A204.1 (cell line): ENCODE data around the gene FOXA1.
A peak's percentile ranks its signal among the peaks of the same experiment; 100 is the strongest.
"Not testable (repeated sequence)": the region's sequence is repeated elsewhere in the genome, so short reads cannot be mapped to it uniquely, and the experiment has no call there.

Experiments
- FAIRE-seq: peaks from 2 replicates; lab custom pipeline; 2012; peaks lifted over from hg19 to GRCh38; lab: Jason Lieb, UNC

Gene FOXA1

GRCh38 chr14:37555596-37555995 lies 39.5 kb downstream of the FOXA1 start:
- FAIRE-seq, result not testable (repeated sequence)

- FAIRE-seq, result no peak
Measured at GRCh38 chr14:37553935-37554550, 41.0 kb downstream of the FOXA1 start.

GRCh38 chr14:37551119-37551518 lies 43.9 kb downstream of the FOXA1 start:
- FAIRE-seq, result peak; percentile 74

- FAIRE-seq, result no peak
Measured at GRCh38 chr14:37550511-37550910, 44.5 kb downstream of the FOXA1 start.

GRCh38 chr14:37546621-37547447 lies 48.2 kb downstream of the FOXA1 start:
- no peak for FAIRE-seq

GRCh38 chr14:37545174-37545573 lies 49.9 kb downstream of the FOXA1 start:
- no peak for FAIRE-seq

- FAIRE-seq, result no peak
Measured at GRCh38 chr14:37544407-37544806, 50.6 kb downstream of the FOXA1 start.

- no peak for FAIRE-seq
Measured at GRCh38 chr14:37539992-37540391, 55.1 kb downstream of the FOXA1 start.
